ENCODE measurements around the gene SNW1.
A peak's percentile ranks its signal among the peaks of the same experiment; 100 is the strongest.
"Not testable (repeated sequence)": the region's sequence is repeated elsewhere in the genome, so short reads cannot be mapped to it uniquely, and the experiment has no call there.

SNW1 gene

GRCh38 chr14:77760381-77761204, at the start of gene SNW1:
TSS of gene SNW1 (minus strand) at chr14:77761156. CDS start at chr14:77761127, 29 bp downstream.
- peak; percentile 97 for DNase-seq (ENCODE audit: low read depth)

GRCh38 chr14:77809011-77809410, 48.1 kb upstream of the SNW1 start:
- no peak for DNase-seq (ENCODE audit: low read depth)

- DNase-seq (ENCODE audit: low read depth): no peak
Measured at GRCh38 chr14:77808250-77808649, 47.3 kb upstream of the SNW1 start.

- no peak for DNase-seq (ENCODE audit: low read depth)
Measured at GRCh38 chr14:77805706-77806105, 44.8 kb upstream of the SNW1 start.

GRCh38 chr14:77804592-77804991, 43.6 kb upstream of the SNW1 start:
- DNase-seq (ENCODE audit: low read depth): peak; percentile 48

GRCh38 chr14:77800814-77801213, 39.9 kb upstream of the SNW1 start:
- no peak for DNase-seq (ENCODE audit: low read depth)

- DNase-seq (ENCODE audit: low read depth): peak; percentile 85
Measured at GRCh38 chr14:77799863-77800730, 39.1 kb upstream of the SNW1 start, which contains the start of gene ADCK1. TSS of gene ADCK1 (plus strand) at chr14:77800109. CDS start at chr14:77818979, 18,870 bp downstream.

GRCh38 chr14:77799456-77799855, 38.5 kb upstream of the SNW1 start:
- not testable (repeated sequence) for DNase-seq (ENCODE audit: low read depth)

- no peak for DNase-seq (ENCODE audit: low read depth)
Measured at GRCh38 chr14:77794357-77794756, 33.4 kb upstream of the SNW1 start.

GRCh38 chr14:77793255-77793654, 32.3 kb upstream of the SNW1 start:
- not testable (repeated sequence) for DNase-seq (ENCODE audit: low read depth)

GRCh38 chr14:77791225-77791600, 30.3 kb upstream of the SNW1 start:
- no peak for DNase-seq (ENCODE audit: low read depth)

GRCh38 chr14:77790566-77791224, 29.7 kb upstream of the SNW1 start:
- DNase-seq (ENCODE audit: low read depth): no peak

GRCh38 chr14:77786148-77786547, 25.2 kb upstream of the SNW1 start:
- DNase-seq (ENCODE audit: low read depth): no peak

GRCh38 chr14:77782202-77782601, 21.2 kb upstream of the SNW1 start:
- DNase-seq (ENCODE audit: low read depth): no peak

GRCh38 chr14:77773966-77774365, 13.0 kb upstream of the SNW1 start:
- DNase-seq (ENCODE audit: low read depth): not testable (repeated sequence)

- not testable (repeated sequence) for DNase-seq (ENCODE audit: low read depth)
Measured at GRCh38 chr14:77768442-77769069, 7.6 kb upstream of the SNW1 start.

GRCh38 chr14:77763978-77764377, 3.0 kb upstream of the SNW1 start:
- DNase-seq (ENCODE audit: low read depth): no peak

GRCh38 chr14:77763316-77763715, 2.4 kb upstream of the SNW1 start:
- no peak for DNase-seq (ENCODE audit: low read depth)

- peak; percentile 63 for DNase-seq (ENCODE audit: low read depth)
Measured at GRCh38 chr14:77761205-77761931, 412 bp upstream of the SNW1 start.

GRCh38 chr14:77752799-77753516, 8.0 kb downstream of the SNW1 start:
- DNase-seq (ENCODE audit: low read depth): no peak

GRCh38 chr14:77752266-77752665, 8.7 kb downstream of the SNW1 start:
- no peak for DNase-seq (ENCODE audit: low read depth)

All from ELR (cell line).